Activated naive CD4-positive, alpha-beta T cell treated with Interleukin-2 at 50 U/mL for 16 hours (primary cell): ENCODE measurements around the gene FAM81A.
"Not testable (repeated sequence)": the region's sequence is repeated elsewhere in the genome, so short reads cannot be mapped to it uniquely, and the experiment has no call there.

Source experiments
- DNase-seq: peaks from one replicate; pipeline ENCODE4 v3.0.0-alpha.2; 2020

Gene FAM81A

GRCh38 chr15:59437817-59438624 lies at the start of gene FAM81A:
TSS of gene FAM81A (plus strand) at chr15:59438186. CDS start at chr15:59458627, 20,441 bp downstream.
- DNase-seq, result peak; percentile 14

GRCh38 chr15:59388670-59389069 lies 49.3 kb upstream of the FAM81A start:
- no peak for DNase-seq

DNA sequence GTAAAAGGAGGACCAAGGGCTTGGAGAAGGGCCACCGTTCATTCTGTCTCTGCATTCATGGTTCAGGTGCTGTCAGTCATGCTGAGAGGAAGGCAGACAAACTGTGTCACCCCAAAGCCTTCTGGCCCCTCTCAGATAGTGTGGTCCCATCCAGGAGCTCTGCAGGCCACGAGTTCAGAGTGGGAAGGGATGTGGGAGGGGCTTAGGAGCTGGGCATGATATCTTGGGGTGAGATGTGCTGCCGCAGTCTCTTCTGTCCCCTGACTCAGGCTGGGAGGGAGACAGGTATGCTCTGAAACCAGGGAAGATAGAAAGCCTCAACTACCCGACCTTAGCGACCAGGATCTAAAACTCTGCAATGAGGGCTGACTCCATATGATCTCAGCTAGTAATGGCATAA lies 45.7 kb upstream of the FAM81A start:
- DNase-seq, result no peak

DNA sequence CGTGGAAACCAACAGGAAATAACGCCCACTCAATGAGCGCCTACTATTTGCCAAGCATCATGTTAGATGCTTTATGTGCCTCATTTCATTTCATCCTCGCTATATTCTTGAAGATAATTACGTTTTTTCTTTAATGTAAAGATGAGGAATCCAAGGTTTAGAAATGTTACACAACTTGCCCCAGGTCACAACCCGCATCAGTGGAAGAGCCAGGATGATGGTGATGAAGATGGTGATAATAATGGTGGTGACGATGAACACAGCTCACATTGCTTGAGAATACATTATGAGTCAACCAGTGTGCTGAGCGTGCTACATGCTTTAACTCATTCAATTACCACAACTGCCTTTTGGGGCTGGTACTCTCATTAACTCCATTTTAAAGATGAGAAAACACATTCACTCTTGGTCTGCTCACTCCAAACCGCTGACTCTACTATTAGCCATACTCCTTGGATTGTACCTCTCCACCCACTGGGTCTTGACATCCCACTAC lies 43.8 kb upstream of the FAM81A start:
- DNase-seq, result no peak

- no peak for DNase-seq
Observed at GRCh38 chr15:59396211-59396610, 41.8 kb upstream of the FAM81A start.

GRCh38 chr15:59396679-59397078 lies 41.3 kb upstream of the FAM81A start:
- no peak for DNase-seq

GRCh38 chr15:59398220-59398619 lies 39.8 kb upstream of the FAM81A start:
- DNase-seq, result no peak

- no peak for DNase-seq
Observed at GRCh38 chr15:59399465-59400102, 38.4 kb upstream of the FAM81A start.

DNA sequence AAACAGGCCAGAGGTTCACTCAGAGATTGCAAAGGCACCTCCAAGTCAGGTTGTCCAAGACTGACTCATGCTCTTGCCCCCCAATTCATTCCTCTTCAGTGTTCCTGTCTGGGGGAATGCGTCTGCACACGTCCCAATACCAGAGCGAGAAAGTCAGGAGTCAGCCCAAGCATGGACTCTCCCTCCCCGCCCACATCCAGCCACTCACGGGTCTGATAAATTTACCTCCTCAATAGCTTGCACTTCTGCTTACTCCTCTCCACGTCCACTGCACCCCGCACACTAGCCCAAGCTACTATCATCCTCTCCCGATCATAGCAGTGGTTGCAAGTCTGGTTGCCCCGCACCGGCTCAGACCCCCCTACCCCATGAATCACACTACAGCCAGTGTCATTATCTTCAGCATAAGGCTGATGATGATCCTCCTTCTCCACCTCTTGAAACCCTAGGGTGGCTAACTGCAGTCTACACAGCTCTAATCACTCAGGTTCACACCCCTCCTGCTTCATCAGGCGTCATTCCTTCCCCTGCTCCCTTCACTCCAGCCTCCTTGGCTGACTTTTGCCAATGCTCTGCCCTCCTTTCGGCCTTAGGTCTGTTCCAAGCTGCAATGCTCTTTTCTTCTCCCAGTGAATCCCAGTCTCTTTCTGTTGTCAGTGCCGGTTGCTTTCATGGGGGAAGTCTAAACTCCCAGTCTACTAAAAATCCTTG lies 37.7 kb upstream of the FAM81A start:
- DNase-seq, result no peak

DNA sequence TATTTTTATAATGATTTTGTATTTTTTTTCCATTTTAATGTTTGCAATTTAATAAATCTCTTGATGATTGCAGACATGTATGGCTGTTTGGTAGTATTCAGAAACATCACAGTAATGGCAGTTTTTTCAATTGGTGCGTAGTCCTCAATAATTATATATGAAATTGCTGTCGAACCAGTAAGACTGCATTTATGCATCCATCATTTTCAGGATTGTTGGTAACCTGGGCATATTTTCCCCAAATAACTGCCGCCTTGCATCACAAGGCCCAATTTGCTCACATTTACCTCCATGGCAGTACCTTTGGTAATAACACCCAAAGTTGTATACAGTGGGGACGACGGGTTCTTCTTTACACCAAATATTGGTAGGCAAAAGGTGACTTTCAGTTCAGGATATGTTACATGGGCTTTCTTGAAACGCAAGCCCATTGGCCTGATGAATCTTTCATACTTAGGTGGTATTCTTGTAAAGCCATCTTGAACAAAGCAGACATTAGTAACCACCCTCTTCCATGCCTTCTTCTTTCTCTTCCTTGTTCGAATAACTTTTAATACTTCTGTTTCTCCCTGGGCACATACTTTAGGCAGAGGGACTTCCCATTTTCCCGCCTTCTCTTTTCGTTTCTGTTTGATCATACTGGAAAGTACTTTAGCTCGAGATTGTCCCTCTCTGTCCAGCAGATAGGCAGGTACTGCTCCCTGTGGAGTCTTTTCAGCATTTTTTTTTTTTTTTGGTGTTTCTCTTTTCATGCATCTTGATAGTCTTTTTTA lies 36.7 kb upstream of the FAM81A start:
- DNase-seq, result not testable (repeated sequence)

- DNase-seq, result no peak
Observed at GRCh38 chr15:59401824-59402569, 36.0 kb upstream of the FAM81A start.

DNA sequence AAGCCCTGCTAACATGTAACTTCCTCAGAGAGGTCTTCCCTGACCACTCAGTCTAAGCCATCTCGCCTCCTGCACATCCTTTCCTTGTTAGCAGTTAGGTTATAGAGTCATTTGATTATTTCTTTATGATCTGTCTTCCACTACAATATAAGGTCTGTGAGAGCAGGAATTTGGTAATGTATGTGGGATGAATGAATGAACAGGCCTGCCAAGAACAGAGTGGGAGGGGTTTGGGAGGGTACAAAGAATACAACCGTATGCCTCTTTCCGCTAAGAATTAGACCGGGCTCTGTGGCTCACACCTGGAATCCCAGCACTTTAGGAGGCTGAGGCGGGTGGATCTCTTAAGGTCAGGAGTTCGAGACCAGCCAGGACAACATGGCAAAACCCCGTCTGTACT lies 32.9 kb upstream of the FAM81A start:
- DNase-seq, result no peak

DNA sequence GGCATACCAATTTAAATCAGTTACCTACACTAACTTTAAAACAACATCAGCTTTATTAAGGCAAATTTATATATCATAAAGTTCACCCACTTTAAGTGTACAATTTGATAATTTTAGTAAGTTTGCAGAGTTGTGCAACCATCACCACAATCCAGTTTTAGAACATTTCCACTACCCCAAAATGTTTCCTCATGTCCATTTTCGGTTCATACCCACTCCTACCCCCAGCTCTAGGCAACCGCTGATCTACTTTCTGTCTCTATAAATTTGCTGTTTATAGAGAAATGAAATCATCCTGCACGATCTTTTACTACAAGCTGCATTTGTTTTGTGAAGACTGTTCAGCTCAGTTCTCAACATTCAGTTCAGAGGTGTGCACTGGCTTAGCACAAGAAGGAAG lies 31.5 kb upstream of the FAM81A start:
- DNase-seq, result no peak

GRCh38 chr15:59407946-59408345 lies 30.0 kb upstream of the FAM81A start:
- DNase-seq, result no peak

DNA sequence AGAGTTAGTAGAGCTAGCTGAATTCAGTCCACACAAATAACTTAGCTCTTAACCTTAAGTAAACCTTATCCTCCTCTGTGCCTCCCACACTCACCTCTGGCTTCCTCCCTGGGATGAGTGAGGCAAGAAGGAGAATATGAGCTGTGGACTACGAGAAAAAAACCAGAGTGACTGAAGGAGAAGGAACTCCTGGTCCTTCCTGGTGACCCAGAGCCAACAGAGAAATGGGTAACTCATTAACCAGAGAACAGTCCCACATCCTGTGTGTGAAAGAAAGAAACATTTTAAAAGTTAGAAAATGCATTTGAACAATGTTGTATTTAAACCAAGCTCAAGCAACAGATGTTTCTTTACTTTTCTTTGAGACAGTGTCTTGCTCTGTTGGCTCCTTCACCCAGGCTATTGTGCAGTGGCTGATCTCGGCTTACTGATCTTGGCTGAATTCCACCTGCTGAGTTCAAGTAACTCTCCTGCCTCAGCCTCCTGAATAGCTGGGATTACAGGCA lies 27.5 kb upstream of the FAM81A start:
- no peak for DNase-seq

- no peak for DNase-seq
Observed at GRCh38 chr15:59413577-59413976, 24.4 kb upstream of the FAM81A start.

DNA sequence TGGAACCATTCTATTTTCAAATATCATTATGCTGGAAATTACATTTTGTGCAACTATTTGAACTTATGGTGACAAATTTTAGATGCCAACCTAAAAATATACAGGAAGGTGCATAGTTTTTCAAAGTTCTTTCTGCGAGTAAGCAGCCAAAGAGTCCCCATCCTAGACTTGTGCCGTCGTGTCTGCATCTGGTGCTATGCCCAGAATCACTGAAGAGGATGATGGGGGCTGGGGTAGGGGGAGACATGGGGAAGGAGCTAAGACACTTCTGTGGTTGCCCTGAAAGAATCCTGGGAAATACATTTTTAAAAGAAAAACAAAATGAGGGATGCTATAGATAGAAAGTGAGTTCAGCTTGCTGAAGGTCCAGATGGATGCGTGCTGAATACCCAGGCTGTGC lies 21.2 kb upstream of the FAM81A start:
- DNase-seq, result no peak

DNA sequence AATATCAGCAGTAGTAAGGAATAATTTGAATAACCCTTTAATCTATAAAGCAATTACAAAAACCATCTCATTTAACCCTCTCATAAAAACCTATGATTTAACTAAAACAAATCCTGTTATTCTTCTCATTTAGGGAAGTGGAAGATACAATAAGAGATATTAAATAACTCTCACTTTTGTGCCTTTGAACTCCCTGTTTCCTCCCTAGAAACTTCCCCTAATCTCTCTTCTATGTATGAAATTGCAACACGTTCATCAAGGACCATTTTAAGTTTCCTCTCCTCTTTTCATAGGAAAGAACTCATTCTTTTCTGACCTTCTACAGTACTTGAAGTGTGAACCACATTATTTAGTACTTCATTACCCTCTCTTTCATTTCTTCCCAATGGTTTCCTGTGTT lies 18.8 kb upstream of the FAM81A start:
- DNase-seq, result no peak

GRCh38 chr15:59420108-59420507 lies 17.9 kb upstream of the FAM81A start:
- DNase-seq, result no peak

DNA sequence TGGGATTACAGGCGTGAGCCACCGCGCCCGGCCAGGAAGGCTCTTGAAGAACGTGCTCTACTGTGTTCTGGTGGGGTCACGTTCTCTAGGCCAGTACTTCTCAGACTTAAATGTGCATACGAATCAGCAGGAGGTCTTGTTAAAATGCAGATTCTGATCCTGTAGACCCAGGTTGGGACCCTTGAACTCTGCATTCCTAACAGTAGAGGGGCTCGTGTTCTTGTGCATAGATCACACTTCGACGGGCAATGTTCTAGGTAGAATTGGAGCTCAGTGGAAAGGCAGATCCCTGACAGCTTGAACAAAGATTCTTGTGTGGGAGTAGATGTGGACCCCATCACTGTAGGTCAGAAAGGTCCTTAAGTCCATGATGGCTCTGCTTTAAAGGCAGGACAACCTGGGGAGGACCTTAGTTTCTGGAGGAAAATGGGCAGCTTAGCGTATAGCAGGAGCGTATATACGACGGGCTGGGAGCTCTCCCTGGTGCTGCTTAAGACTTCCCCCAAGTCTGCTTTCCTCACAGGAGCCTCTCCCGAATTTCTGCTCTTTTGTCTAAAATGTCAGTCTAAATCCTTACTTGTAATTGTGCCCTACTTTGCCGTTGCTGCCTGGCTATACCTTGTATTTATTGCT lies 16.9 kb upstream of the FAM81A start:
- DNase-seq, result no peak

GRCh38 chr15:59424616-59425015 lies 13.4 kb upstream of the FAM81A start:
- DNase-seq, result no peak
